Thyroid gland (tissue), 4 donors: ENCODE data around the gene RPP30. TPM values are rescaled to one million over a fixed set of nuclear protein-coding genes. Genes with fewer than 3 reads are reported as not detected.

Experiments used
- DNase-seq, 2 donors: peaks; one replicate each; pipeline ENCODE4 v3.0.0-alpha.2; 2019
- H3K27ac ChIP-seq, 3 donors: fragments of 200-600 bp; sonication (generic); 1 replicate in 2 of 3; 2 replicates in 1 of 3; pipeline ENCODE4 v1.5.1; 2016 to 2019; ENCODE audit warnings: mild to moderate bottlenecking in 1 of 3, moderate library complexity in 1 of 3
- H3K27me3 ChIP-seq: fragments of 200-600 bp; sonication (generic); one replicate; pipeline ENCODE4 v1.5.1; 2019
- H3K36me3 ChIP-seq, 2 donors: fragments of 200-600 bp; sonication (generic); one replicate each; pipeline ENCODE4 v1.5.1; 2016 to 2019
- H3K4me1 ChIP-seq, 2 donors: fragments of 200-600 bp; sonication (generic); one replicate each; pipeline ENCODE4 v1.5.1; 2017 to 2019
- H3K4me3 ChIP-seq, 3 donors: fragments of 200-600 bp; sonication (generic); replicated peaks in 1 of 3; 1 replicate in 2 of 3; 2 replicates in 1 of 3; pipeline ENCODE4 v1.5.1; 2016; ENCODE audit warnings: mild to moderate bottlenecking in 1 of 3
- H3K9me3 ChIP-seq: fragments of 200-600 bp; sonication (generic); one replicate; pipeline ENCODE4 v1.5.1; 2017
- POLR2A ChIP-seq, 2 donors: fragments of 450-650 bp; IDR thresholded peaks; one replicate each; pipeline ENCODE4 v1.6.1; 2017; ENCODE audit warnings: antibody characterized with exemption in 2 of 2, mild to moderate bottlenecking in 2 of 2, moderate library complexity in 1 of 2
- WGBS, 2 donors: methylation state at CpG; one replicate each; pipeline ENCODE4 v1.1.5; 2017; 5-methylcytosine and 5-hydroxymethylcytosine counted together
- intact Hi-C: fragments of 100-400 bp; cut with DNase I; formaldehyde crosslinking; loops from one replicate; pipeline ENCODE4 v1.15.1; 2023
- total RNA-seq, 4 donors: library from RNA; depleted of rRNA; stranded (reverse); fragments of >200 nt; gene quantifications; one replicate each; pipeline ENCODE4 v1.2.3, GENCODE V29; 2016
- TF ChIP-seq, protein P1 (sequence below), 6 experiments: fragments of 200-600 bp in 3 of 6; fragments of 450-650 bp in 3 of 6; sonication (generic) in 3 of 6; IDR thresholded peaks; one replicate each; pipeline ENCODE4 v1.5.1; 2016 to 2019; ENCODE audit warnings: antibody characterized with exemption in 6 of 6, mild to moderate bottlenecking in 2 of 6, inconsistent platforms in 1 of 6, moderate library complexity in 1 of 6

The RPP30 gene
- total RNA-seq, 4 donors from 2014 or later = 20.4 to 62.6 (median 36.3) TPM

DNA sequence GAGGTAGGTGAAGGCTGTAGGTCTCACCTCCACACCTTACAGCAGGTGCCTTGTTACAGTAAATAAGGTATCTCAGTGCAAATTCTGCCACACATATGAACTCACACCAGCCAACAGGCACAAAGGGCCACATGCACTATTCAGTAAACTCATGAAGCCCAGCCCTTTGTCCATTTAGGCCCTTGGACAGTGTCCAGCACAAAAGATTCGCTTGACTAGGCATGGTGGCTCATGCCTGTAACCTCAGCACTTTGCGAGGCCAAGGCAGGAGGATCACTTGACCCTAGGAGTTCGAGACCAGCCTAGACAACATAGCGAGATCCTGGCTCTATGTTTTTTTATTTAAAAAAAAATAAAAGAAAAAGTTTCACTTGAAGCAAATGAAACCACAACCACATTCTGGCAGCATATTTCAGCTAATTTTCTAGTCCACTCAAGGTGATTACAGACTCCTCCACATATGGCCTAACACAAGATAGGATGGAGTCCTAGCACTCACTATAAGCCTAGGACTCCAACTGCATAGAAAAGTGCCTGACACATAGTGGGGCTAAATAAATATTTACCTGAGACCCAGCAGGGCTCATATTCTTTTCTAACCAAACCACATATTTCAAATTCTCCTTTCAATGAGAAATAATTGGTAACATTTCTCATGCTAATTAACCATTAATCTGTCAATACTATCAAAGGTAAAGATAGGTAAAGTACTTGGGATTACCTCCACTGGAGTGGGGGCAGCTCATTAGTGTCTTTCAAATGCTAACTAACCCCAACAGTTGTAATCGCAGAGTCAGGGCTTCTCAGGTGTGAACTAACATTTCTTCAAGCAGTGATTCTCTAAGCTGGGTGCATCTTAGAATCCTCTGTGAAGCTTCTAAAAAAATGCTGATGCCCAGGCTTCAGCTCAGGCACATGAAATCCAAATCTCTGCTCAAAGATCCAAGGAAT, 53.6 kb downstream of the RPP30 start:
- Histone ChIP-seq H3K27ac (no peak overlapping the region), H3K27me3 (no peaks in the 10 kb centered on the region), H3K4me3 (no peak overlapping the region), H3K9me3 (no peaks in the 10 kb centered on the region), H3K4me1 (peaks cover 10 to 15% of the 10 kb centered on the region in 2 donors), H3K36me3 (no peaks in the 10 kb centered on the region)
- DNase-seq = no peak
- no peak for TF ChIP-seq POLR2A (IDR thresholded peaks at IDR 0.05)
- TF ChIP-seq, protein P1, sequence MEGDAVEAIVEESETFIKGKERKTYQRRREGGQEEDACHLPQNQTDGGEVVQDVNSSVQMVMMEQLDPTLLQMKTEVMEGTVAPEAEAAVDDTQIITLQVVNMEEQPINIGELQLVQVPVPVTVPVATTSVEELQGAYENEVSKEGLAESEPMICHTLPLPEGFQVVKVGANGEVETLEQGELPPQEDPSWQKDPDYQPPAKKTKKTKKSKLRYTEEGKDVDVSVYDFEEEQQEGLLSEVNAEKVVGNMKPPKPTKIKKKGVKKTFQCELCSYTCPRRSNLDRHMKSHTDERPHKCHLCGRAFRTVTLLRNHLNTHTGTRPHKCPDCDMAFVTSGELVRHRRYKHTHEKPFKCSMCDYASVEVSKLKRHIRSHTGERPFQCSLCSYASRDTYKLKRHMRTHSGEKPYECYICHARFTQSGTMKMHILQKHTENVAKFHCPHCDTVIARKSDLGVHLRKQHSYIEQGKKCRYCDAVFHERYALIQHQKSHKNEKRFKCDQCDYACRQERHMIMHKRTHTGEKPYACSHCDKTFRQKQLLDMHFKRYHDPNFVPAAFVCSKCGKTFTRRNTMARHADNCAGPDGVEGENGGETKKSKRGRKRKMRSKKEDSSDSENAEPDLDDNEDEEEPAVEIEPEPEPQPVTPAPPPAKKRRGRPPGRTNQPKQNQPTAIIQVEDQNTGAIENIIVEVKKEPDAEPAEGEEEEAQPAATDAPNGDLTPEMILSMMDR (IDR thresholded peaks at IDR 0.05) = no peak
- WGBS, 2 donors = 74% methylated on average over 5 of the region's 5 CpGs
- intact Hi-C loops = no loop called here

- WGBS, 2 donors = 91% methylated on average over 2 of the region's 2 CpGs
These were observed 55.5 kb downstream of the RPP30 start for GRCh38 chr10:90927293-90927692.

GRCh38 chr10:90929179-90929578, 57.4 kb downstream of the RPP30 start:
- no peak overlapping the region for H3K4me3 ChIP-seq
- DNase-seq = no peak
- 70 to 73% methylated on average over 5 of the region's 5 CpGs for WGBS, 2 donors
- intact Hi-C loops = no loop called here
- peak overlapping the region in 1 of 3 donors; percentile 74 for H3K27ac ChIP-seq
- no peaks in the 10 kb centered on the region for H3K27me3 ChIP-seq
- no peaks in the 10 kb centered on the region for H3K9me3 ChIP-seq
- peaks cover 20 to 26% of the 10 kb centered on the region in 2 donors for H3K4me1 ChIP-seq
- H3K36me3 ChIP-seq = no peaks in the 10 kb centered on the region
- TF ChIP-seq, protein P1 (IDR thresholded peaks at IDR 0.05) = no peak
- TF ChIP-seq POLR2A (IDR thresholded peaks at IDR 0.05) = no peak

More at GRCh38 chr10:90927293-90927692, 55.5 kb downstream of the RPP30 start:
- Histone ChIP-seq H3K27me3 (no peaks in the 10 kb centered on the region), H3K27ac (no peak overlapping the region), H3K9me3 (no peaks in the 10 kb centered on the region), H3K36me3 (no peaks in the 10 kb centered on the region), H3K4me1 (peaks cover 20 to 26% of the 10 kb centered on the region in 2 donors), H3K4me3 (no peak overlapping the region)
- TF ChIP-seq, protein P1 (IDR thresholded peaks at IDR 0.05) = no peak
- intact Hi-C loops = no loop called here
- no peak for DNase-seq

- Histone ChIP-seq H3K27me3 (no peaks in the 10 kb centered on the region), H3K9me3 (no peaks in the 10 kb centered on the region), H3K36me3 (no peaks in the 10 kb centered on the region), H3K4me3 (no peak overlapping the region), H3K4me1 (peaks cover 20 to 26% of the 10 kb centered on the region in 2 donors), H3K27ac (peak overlapping the region; percentile 52 to 74 (median 57))
- intact Hi-C loops = no loop called here
- peak; percentile 29 to 52 for DNase-seq
- TF ChIP-seq POLR2A (IDR thresholded peaks at IDR 0.05) = no peak
- TF ChIP-seq, protein P1 (IDR thresholded peaks at IDR 0.05) = no peak
- WGBS, 2 donors = 27 to 28% methylated on average over 5 of the region's 5 CpGs
These were observed 58.5 kb downstream of the RPP30 start for GRCh38 chr10:90930070-90930837.
